HG03354 (cell line): Measurements from ENCODE around the gene PHKG2.

ENCODE experiments used
- ATAC-seq: cut with Tn5 transposase; IDR thresholded peaks from one replicate; pipeline ENCODE4 v1.9.1; 2021; ENCODE audit warnings: mild to moderate bottlenecking; ENCODE audit not compliant: unreplicated experiment, poor library complexity, severe bottlenecking

The PHKG2 gene

DNA sequence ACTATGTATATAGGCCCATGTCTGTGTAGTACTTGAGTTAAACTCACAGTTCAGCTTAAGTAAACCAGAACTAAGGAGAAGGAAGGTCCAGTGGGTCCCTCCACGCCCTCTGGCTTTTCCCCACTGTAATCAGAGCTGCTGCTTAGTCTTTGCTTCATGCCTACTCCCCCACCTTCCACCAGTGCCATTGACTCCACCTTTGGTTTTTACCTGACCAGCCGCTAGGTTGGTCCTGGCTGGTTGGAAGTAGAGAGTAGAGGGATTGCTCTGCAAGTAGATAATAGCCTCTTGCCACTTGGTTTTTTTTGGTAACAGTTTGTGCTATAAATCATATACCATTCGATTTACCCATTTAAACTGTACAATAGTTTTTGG lies 22.8 kb upstream of the PHKG2 start:
- ATAC-seq, result no peak

DNA sequence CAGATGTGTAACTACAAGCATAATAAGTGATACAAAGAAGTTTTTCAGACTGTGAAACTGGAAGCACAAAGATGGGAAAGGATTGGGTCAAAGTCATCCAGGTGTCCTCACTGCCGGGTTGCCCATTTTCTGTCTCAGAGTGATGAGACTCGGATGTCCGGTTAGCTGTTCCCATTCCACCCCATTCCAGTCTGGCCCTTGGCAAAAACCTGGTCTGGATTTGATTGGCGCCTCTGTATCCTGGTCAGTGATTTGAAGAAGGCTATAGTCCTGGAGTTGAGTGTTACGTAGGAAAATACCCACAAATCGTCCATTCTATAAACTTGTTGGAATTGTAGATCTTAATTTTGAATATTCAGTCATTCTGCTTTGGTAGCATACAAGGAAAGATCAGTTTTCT lies 19.9 kb upstream of the PHKG2 start:
- ATAC-seq, result no peak

DNA sequence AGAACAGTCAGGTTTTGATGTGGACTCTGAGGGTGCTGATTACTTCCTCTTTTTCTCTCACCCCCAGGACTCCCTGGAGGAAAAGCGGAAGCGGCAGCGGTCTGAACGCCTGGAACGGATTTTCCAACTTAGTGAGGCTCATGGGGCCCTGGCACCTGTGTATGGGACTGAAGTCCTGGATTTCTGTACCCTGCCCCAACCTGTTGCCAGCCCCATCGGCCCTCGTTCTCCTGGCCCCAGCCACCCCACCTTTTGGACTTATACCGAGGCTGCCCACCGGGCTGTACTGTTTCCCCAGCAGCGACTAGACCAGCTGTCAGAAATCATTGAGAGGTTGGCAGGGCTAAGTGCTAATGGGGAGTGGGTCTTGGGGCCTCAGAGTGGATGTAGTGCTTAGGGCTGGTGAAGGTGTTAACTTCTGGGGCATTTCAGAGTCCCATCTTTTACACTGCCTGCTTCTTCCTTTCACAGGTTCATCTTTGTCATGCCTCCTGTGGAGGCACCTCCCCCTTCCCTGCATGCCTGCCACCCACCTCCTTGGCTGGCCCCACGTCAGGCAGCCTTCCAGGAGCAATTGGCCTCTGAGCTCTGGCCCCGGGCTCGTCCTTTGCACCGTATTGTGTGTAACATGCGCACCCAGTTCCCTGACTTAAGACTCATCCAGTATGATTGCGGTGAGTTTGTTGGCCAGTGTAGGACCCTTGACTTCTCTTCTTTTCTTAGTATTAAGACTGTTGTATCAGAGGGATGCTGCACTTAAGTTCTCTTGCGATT lies 19.1 kb upstream of the PHKG2 start:
- ATAC-seq, result no peak

DNA sequence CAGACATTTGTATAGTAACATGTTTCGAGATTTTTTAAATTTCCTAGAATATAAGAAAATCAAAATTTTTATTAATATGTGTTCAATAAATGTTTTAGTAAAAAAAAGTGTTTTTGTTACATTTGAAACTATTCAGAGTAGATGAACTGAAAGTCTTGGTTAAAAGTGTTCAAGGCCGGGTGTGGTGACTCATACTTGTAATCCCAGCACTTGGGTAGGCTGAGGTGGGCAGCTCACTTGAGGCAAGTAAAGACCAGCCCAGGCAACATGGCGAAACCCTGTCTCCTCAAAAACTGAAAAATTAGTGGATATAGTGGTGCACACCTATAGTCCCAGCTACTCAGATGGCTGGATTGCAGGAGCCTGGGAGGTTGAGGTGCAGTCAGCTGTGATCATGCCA lies 16.8 kb upstream of the PHKG2 start:
- no peak for ATAC-seq

DNA sequence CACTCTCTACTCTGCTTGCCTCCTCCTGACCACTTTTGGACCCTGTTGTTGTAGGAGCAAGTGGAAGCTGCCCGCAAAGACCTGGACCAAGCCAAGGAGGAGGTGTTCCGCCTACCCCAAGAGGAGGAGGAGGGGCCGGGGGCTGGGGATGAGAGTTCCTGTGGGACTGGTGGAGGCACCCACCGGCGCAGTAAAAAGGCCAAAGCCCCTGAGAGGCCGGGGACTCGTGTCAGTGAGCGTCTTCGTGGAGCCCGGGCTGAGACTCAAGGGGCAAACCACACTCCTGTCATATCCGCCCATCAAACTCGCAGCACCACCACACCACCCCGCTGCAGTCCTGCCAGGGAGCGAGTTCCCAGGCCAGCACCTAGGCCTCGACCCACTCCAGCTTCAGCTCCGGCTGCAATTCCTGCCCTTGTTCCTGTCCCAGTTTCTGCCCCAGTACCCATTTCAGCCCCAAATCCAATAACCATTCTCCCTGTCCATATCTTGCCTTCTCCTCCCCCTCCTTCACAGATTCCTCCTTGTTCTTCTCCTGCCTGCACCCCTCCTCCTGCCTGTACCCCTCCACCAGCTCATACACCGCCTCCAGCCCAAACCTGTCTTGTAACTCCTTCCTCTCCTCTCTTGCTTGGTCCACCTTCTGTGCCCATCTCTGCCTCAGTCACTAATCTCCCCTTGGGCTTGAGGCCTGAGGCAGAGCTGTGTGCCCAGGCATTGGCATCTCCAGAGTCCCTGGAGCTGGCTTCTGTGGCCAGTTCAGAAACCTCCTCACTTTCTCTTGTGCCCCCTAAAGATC lies 11.0 kb upstream of the PHKG2 start:
- ATAC-seq, result no peak

DNA sequence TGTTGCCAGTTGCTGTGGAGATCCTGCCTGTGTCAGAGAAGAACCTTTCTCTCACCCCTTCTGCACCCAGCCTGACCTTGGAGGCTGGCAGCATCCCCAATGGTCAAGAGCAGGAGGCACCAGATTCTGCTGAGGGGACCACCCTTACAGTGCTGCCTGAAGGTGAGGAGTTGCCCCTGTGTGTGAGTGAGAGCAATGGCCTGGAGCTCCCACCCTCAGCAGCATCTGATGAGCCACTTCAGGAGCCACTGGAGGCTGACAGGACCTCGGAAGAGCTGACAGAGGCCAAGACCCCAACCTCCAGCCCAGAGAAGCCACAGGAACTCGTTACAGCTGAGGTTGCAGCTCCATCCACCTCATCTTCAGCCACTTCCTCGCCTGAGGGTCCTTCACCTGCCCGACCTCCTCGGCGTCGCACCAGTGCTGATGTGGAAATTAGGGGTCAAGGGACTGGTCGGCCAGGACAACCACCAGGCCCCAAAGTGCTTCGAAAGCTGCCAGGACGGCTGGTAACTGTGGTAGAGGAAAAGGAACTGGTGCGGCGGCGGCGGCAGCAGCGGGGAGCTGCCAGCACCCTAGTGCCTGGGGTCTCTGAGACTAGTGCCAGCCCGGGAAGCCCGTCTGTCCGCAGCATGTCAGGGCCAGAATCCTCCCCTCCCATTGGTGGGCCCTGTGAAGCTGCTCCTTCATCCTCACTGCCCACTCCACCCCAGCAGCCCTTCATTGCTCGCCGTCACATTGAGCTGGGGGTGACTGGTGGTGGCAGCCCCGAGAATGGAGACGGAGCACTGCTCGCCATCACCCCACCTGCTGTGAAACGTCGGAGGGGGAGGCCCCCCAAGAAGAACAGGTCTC lies 10.2 kb upstream of the PHKG2 start:
- no peak for ATAC-seq

DNA sequence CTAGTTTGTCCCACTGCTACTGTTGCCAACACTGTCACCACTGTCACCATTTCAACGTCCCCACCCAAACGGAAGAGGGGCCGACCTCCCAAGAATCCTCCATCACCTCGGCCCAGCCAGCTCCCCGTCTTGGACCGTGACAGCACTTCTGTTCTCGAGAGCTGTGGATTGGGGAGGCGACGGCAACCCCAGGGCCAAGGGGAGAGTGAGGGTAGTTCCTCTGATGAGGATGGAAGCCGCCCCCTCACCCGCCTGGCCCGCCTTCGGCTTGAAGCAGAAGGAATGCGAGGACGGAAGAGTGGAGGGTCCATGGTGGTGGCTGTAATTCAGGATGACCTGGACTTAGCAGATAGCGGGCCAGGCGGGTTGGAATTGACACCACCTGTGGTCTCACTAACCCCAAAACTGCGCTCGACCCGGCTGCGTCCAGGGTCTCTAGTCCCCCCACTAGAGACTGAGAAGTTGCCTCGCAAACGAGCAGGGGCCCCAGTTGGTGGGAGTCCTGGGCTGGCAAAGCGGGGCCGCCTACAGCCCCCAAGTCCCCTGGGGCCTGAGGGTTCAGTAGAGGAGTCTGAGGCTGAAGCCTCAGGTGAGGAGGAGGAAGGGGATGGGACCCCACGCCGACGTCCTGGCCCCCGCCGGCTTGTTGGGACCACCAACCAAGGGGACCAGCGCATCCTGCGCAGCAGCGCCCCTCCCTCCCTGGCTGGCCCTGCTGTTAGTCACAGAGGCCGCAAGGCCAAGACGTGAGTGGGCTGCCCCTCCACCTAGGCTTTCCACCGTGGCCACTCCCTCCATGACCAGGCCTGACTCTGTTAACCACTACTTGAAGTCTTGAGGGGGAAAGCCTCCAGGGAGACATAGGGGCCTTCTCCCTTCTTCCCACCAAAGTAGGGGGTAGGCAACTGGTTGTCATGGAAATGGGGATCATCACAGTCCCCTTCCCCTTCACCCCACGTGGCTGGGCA lies 9.0 kb upstream of the PHKG2 start:
- no peak for ATAC-seq

DNA sequence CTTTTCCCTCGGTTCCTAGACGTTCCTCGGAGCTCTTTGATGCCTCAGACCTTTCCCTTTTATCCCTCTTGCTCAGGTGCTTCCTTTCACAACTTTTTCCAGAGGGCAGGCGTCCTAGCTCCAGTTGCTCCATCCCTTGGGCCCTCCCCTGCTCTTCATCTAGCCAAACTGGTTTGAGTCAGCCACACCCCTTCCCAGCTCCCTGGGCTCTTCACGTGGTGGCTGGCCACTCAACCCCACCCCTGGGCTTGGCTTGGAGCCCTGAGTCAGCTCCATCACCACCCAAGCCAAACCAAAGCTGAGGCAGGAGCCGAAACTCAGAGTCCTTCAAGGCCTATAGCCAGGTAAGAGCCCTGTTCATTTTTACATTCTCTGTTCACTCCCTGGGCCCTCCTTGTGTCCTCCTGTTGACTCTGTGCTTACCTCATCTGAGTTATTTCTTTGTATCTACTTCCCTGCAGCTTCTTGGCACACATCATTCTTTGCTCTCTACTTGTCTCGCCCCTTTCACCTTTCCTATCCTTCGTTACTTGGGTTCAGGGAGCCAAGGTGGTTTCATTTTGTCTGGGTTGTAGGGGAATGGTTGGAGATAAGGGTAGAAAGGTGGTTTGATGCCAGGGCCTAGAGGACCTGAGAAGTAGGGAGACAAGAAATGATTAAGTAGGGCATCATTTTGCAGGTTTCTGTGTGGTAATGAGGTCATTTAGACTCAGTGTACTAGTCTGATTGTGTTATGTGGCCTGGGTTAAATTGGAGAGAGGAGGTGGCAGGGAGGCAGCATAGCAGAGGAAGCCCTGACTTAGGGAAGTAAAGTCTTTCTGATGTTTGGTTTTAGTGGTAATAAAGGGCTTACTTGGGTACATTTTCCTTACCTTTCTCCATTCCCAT lies 7.6 kb upstream of the PHKG2 start:
- ATAC-seq, result no peak

DNA sequence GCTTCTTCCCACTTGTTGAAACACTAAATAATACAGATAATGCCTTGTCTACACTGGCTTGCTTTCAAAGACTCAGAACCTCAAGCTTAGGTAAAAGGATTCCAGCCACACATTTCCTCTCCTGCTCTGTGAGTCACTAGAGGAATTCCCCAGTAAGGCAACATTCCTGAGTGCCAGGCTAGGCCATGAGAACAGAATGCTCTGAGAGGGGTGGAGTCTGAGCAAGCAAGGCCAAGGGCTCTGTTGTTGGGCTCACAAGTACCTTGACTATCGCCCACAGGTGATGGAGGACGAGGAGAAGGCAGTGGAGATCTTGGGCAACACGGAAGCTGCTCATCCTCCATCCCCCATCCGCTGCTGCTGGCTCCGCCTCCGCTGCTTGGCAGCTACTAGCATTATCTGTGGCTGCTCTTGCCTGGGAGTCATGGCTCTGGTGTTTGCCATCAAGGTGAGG lies 6.7 kb upstream of the PHKG2 start:
- ATAC-seq, result no peak

DNA sequence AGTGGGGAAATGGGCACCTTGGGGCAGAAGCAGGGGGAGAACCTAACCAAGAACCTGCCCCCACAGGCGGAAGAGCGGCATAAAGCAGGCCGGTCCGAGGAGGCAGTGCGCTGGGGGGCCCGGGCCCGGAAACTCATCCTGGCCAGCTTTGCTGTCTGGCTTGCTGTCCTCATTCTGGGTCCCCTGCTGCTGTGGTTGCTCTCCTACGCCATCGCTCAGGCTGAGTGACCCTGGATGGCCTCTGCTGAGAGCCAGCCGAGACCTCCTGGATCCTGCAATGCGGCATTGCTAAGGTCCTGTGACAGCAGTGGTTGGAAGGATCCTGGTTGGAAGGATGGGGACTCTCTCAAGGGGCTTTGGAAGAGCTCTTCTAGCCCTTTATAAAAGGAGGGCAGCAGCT lies 4.5 kb upstream of the PHKG2 start:
- ATAC-seq, result no peak

DNA sequence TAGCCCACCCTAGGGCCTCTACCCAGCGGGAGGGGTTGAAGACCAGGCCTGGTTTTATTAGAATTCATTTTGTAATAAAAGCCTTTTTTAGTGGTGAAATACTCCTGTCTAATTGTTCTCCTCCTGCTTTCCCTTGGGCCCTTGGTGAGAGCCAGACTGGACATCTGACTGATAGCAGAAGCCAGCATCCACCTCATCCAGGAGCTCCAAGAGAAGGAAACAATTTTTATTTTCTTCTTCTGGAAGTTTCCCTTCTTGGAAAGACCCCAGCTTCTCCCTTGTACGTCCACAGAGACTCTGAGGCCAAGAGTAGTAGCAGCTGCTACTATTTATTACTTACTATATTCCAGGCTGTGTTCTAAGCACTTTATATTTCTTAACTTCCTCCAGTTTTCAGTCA lies 4.0 kb upstream of the PHKG2 start:
- ATAC-seq, result no peak

DNA sequence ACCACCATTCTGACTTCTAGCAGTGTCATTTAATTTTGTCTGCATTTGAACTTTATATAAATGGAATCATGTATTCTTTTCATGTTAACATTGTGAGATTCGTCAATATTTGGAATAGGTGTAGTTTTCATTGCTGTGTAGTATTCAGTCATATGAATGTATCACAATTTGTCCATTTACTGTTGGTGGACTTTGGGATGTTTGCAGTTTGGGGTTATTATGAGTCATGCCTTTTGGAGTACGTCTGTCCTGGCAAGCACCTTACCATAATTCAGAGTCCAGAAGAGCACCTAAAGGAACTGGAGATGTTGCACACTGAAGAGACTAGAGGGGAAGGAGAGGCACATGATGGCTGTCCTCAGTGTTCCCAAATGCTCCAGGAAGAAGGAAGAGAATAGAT lies 3.1 kb upstream of the PHKG2 start:
- no peak for ATAC-seq

DNA sequence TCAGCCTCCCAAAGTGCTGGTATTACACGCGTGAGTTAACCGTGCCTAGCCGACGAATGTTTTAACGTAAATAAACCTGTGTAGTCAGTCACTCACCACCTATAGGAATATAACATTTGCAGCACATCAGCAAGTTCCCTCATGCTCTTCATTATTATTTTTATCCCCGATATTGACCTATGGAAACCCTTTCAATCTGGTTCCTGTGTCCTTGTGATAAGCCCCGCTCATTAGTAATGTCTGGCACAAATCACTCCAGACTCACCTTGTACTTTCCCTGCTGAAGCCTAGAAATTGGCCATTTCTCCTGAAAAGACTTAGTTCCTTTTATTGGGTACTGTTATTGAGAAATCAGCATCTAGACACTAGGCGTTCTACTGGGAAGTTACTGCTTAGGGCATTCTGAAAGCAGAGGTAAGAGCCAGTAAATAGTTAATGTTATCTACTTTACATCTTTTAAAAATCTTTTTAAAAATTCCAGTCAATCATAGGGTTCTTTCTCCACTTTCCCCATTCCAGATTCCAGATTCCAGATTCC lies 1.5 kb upstream of the PHKG2 start:
- ATAC-seq, result no peak

DNA sequence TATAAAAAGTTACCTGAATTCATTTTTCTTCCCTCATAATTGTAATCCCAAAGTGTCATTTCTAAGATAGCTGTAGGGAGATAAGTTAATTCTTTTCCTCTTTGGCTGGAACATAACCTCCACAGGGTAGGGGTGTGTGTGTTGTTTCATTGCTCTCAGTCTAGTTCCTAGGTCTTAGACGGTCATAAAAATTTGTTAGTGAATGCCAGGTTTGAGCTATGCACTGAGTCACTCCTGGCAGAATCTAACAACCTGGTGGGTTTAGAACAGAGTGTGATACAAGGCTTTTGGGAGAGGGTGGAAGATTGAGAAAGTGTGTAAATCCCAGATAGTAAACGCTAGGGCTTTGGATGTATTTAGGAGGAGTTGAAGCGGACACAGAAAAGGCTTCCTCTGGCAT lies 894 bp upstream of the PHKG2 start:
- no peak for ATAC-seq

DNA sequence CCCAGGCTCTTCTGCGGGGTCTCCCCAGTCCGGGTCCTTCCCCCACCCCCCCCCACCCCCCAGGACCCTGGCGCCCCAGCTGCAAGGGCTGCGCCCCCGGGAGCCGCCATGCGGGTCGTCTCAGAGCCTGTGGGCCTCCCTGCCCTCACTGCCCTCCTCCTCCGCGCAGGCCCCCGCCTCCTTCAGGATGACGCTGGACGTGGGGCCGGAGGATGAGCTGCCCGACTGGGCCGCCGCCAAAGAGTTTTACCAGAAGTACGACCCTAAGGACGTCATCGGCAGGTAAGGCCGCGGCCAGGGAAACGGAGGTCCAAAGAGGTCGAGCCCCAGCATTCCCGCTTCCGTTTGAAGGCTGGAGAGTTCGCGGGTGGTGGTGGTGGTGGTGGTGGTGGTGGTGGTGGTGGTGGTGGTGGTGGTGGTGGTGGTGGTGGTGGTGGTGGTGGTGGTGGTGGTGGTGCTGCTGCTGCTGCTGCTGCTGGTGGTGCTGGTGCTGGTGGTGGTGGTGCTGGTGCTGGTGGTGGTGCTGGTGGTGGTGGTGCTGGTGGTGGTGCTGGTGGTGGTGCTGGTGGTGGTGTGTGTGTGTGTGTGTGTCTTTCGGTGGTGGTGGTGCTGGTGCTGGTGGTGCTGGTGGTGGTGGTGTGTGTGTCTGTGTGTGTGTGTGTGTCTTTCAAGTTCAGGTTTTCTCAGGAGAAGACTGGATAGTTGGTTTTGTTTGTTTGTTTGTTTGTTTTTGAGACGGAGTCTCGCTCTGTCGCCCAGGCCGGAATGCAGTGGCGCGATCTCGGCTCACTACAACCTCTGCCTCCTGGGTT lies 615 bp downstream of the PHKG2 start:
- peak; percentile 22 for ATAC-seq

DNA sequence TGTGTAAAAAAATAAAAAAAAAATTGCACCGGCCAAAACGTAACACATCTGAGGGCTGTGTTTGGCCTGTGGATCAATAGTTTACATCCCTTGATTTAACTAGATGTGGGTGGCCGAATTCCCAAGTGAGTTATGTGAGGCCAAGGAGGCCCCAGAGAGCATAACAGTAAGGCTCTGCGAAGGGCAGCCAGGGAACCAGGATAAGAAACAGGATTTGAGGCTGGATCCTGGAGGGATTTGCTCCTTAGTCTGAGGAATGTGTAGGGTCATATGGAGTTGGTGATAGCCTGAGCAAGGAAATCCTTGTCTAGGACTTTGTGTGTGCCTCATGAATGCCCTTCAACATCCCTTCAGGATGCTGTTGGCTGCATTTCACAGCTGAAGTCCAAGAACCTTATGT lies 2.0 kb downstream of the PHKG2 start:
- ATAC-seq, result no peak

DNA sequence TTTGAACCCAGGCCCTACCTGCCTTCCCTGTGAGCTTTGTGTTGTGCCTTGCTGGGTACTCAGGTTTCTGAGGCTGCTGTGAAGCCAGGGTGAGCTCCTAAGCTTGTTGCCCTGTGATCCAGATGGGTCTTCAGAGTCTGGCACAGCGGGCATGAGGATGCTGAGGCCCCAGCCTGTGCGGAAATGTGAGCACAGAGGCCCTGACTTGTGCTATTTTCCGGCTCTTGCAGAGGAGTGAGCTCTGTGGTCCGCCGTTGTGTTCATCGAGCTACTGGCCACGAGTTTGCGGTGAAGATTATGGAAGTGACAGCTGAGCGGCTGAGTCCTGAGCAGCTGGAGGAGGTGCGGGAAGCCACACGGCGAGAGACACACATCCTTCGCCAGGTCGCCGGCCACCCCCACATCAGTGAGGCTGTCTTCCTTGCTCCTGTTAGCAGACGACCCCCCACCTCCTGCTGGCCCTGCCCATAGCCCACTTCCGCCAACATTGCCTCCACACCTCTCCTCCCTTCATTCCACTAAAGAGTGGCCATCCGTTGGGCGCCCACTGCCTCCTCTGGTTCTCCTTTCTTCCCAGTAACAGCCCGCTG lies 2.7 kb downstream of the PHKG2 start:
- no peak for ATAC-seq
